ENCODE results near the gene SIRPB2. TPM values are rescaled to one million over a fixed set of nuclear protein-coding genes. Genes with fewer than 3 reads are reported as not detected.
"Not testable (repeated sequence)": the region's sequence is repeated elsewhere in the genome, so short reads cannot be mapped to it uniquely, and the experiment has no call there.

Gene SIRPB2
- total RNA-seq, 1 donor from 2014 or later = 25.5 TPM

DNA sequence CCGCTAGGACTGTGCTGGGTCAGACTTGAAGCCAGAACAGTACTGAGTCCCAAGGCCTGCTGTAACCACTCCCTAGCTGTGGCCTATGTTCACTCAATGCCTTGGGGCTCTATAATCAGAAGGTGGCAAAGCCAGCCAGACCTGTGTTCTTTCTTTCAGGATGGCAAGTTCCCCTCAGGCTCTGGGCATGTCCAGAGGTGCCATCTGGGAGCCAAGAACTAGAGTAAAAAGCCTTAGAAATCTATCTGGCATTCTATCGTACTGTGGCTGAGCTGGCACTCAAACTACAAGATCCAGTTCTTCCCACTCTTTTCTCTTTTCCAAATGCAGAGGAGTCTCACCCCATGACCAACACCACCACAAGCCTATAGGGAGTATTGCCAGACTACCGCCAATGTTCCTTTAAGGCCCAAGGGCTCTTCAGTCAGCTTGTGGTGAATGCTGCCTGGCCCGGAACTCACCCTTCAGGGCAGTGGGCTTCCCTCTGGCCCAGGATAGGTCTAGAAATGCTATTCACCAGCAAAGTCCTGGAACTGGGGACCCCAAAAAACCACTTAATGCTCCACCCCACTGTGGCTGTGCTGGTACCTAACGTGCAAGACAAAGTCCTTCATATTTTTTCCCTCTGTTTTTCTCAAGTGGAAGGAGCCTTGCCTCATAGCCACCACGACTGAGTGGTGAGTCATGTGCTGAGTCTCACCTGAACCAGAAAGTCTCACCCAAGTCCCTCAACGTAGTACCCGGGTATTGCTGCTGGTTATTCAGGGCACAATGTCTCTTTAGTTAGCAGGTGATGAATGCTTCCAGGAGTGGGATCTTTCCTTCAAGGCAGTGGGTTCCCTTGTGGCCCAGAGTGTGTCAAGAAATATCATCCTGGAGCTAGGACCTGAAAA is 8.6 kb upstream of the SIRPB2 start:
- no peak for DNase-seq (ENCODE audit: low spot score)

DNA sequence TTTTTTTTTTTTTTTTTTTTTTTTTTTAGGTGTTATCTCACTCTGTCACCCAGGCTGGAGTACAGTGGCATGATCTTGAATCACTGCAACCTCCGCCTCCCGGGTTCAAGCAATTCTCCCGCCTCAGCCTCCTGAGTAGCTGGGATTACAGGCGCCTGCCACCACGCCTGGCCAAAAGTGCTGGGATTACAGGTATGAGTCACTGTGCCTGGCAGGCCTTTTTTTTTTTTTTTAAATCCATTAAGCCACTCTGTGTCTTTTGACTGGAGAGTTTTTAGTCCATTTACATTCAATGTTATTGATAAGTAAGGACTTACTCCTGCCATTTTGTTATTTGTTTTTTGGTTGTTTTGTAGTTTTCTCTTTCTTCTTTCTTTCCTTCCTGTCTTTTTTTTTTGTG is 6.2 kb upstream of the SIRPB2 start:
- not testable (repeated sequence) for DNase-seq (ENCODE audit: low spot score)

DNA sequence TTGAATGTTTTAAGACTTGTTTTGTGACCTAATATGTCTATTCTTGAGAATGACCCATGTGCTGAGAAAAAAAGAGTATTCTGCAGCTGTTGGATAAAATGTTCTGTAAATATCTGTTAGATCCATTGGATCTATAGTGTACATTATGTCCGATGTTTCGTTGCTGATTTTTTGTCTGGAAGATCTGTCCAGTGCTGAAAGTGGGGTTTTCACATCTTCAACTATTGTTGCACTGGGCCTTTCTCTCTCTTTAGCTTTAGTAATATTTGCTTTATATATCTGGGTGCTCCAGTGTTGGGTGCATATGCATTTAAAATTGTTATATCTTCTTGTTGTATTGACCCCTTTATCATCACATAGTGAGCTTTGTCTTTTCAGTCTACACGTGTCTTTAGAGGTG is 5.7 kb upstream of the SIRPB2 start:
- no peak for DNase-seq (ENCODE audit: low spot score)

DNA sequence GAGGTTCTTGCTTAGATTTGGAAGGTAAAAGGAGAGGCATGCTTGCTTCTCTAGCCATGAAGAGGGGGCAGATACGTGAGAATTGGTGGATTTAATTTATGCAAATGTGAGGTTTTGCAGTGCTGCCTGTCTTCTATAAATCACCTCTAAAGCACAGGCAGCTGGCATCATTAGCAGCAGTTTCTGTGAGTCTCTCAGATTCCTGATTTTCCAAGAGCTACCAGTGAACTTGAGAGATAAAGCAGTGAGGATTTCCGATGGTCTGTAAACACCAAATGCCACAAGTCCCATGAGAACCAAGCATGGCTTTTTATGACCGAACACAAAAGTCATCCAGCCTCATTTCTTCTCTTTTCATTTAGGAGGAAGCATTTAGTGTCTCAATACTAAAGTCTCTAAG is 3.2 kb upstream of the SIRPB2 start:
- DNase-seq (ENCODE audit: low spot score) = no peak

DNA sequence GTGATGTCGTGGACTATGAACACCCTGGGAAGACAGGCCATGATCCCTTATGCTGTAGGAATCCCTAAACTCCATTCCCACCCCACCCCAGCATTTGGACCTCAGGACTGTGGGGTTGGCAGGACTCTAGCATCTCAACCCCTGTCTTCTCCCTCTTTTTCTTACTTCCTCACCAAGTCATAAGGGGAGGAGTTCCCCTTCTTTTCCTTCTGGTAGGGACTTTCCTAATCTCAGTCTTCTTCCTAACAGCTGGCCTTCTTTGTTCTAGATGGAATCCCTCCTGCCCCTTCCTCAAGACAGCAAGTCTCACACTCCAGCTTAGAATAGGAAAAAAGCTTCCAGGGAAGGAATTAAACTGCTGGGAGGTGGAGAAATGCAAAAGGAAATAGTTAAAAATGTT is 2.3 kb upstream of the SIRPB2 start:
- no peak for DNase-seq (ENCODE audit: low spot score)

DNA sequence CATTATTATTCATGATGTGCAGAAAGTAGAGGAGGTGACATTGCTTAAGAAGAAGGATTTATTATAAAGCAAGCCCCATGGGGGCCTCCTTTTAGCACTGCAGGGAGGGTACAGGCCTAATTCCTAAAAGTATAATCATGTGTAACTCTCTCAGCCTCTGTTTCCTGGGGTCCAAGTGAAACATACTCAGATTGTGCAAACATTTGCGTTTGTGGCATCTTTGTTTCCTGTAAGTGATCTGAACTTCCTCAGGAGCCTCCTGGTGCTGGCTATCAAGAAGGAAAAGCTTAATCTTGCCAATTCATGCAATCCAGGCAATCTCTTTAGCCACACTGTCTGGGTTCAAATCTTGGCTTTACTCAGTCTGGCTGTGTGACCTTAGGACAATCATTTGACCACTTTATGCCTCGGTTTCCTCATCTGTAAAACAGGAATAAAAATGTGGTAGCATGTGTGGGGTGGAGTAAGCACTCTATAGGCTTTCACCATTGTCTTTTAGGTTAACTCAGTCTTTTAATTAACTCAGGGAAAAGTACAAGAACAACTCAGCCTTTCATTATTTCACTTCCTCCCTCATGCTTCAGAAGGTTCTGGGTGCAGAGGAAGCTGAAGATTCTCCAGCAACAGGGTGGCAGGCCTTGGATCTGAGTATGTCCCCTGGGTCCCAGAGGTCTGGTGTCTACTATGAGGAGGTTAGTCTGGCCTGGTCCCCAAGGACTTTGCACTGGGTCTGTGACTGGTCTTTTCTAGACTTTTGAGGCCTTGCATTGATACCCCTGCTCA is 831 bp upstream of the SIRPB2 start:
- DNase-seq (ENCODE audit: low spot score) = no peak

DNA sequence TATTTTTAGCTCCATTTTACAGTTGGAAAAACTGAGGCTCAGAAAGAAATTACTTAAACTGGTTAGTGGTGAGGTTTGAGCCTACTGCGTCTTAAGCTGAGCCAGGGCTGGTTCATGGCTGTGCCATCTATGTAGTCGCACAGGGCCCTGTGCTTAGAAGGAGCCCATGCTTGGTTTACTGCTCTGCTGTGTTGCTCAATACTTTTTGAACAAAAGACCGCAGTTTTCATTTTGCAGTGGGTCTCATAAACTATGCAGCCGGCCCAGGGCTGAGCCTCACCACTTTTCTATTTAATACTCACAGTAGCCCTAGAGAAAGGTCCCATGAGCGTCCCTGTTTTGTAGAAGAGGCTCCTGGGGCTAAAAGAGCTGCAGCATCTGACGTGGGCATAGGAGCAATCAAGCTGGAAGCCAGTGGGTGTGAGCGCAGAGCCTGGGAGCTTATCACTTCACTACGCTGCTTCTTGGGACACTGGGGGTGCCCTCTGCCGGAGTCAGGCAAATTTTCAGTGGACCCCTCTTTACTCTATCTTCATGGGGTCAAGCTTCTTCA is 501 bp downstream of the SIRPB2 start:
- DNase-seq (ENCODE audit: low spot score) = no peak

DNA sequence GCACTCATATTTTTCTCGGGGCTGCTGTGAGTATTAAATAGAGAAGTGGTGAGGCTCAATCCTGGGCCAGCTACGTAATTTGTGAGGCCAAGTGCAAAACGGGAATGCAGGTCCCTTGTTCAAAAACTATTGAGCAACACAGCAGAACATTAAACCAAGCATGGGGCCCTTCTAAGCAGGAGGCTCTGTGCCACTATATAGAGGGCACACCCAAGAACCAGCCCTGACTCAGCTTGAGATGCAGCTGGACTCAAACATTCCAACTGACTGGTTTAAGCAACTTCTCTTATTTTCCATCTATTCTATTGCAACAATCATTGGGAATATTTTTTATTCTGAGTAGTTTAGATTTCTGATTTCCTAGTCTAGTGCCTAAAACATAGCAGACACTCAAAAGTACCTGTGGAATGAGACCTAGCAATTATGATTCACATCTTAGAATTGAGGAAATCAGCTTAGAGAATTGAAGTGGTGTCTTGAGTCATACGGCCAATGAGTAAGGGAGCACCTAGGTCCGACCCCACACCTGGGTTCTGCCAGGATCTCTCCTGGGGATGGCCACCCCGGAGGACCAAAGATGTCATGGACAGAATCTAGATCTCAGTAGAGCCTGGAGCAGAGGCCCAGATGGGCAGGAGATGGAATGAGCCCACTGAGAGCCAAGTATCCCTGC is 1.3 kb downstream of the SIRPB2 start:
- DNase-seq (ENCODE audit: low spot score) = no peak

DNA sequence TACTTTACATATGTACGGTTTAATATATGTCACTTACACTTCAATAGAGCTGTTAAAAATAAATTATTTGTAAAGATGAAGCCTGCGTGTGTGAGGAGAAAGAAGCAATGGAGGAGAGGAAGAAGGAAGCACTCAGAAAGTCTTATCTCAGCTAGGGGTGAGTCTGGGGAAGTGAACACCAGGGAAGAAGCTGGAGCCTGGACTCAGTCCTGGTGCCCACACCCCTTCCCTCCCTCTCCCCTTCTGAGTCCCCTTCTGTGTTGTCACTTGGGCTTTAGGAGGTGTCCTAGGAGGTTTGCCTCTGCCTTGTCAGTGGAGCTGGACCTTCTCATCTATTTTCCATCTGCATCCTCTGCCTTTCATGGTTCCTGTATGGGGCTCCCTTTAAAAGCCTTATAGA is 1.9 kb downstream of the SIRPB2 start:
- DNase-seq (ENCODE audit: low spot score) = no peak

DNA sequence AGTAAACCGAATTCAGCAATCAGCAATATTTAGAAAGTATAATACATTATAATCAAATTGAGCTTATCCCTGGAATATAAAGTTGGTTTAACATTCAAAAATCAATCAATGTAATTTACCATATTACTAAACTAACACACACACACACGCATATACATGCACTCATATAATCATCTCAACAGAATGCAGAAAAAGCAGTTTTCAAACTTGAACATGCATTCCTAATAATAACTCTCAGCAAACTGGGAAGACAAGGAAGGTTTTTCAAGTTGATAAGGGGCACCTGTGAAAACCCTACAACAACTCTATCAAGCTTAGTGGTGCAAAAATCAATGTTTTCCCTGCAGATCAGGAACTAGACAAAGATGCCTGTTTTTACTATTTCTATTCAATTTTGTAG is 4.7 kb downstream of the SIRPB2 start:
- no peak for DNase-seq (ENCODE audit: low spot score)

DNA sequence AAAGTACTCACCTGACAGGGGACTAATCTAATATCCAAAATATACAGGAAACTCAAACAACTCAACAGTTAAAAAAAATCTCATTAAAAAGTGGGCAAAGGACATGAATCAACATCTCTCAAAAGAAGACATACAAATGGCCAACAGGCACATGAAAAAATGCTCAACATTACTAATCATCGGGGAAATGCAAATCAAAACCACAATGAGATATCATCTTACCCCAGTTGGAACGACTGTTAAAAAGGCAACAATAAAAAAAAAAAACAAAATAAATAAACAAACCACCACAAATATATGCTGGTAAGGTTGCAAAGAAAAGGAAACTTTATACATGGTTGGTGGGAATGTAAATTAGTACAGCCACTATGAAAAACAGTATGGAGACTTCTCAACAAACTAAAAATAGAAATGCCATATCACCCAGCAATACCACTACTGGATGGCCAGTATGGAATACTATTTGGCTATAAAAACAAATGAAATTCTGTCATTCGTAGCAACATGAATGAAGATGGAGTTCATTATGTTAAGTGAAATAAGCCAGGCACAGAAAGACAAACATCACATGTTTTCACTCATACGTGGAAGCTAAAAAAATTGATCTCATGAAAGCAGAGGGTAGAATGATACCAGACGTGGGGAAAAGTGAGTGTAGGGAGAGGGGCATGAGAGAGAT is 6.6 kb downstream of the SIRPB2 start:
- DNase-seq (ENCODE audit: low spot score) = no peak

DNA sequence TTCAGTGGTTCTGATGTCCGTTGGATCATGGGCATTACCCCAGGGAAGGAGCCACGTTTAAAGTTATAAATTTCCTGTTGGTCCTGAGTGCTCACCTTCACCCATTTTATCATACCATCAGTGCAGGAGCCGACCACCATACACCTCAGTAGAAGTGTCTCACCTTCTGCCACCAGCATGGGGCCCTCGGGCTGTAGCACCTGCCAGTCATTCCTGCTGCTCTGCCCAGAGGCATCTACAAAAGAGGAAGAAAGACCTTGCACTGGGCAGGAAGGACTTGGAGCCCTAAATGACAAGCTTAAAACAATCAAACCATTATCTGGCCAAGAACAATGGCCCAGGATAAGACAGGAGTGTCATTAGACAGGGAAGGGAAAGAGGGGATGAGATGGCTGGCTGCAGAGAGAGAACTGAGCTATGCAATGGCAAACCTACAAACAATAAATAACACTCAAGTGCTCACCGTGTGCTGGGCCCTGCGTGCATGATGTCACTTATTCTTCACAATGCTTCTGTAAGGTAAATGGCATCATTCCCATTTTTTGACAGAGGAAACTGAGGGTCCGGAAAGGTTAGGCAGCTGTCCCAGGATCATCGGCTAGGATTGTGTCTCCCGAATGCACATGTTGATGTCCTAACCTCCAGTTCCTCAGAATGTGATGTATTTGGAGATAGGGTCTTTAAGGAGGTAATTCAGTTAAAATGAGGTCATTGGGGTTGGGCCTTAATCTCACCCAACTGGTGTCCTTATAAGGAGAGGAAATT is 11.2 kb downstream of the SIRPB2 start:
- no peak for DNase-seq (ENCODE audit: low spot score)

DNA sequence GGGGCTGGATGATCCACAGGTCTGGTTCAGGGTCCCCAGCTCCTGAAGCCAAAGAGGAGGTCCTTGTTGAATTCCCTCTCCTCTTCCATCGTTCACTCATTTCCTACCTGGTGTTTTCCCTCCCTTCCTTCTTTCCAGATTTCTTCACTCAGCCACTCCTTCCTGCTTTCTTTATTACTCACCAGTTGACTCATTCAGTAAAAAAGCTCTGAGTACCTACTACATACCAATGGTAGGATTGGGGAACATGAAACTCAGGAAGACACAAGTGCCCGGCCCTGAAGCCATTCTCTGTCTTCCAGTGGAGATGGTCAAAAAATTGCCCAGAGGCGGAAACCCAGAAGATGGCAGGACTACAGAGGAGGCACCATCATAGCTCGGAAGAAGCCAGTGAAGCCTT is 12.7 kb downstream of the SIRPB2 start:
- DNase-seq (ENCODE audit: low spot score) = no peak

DNA sequence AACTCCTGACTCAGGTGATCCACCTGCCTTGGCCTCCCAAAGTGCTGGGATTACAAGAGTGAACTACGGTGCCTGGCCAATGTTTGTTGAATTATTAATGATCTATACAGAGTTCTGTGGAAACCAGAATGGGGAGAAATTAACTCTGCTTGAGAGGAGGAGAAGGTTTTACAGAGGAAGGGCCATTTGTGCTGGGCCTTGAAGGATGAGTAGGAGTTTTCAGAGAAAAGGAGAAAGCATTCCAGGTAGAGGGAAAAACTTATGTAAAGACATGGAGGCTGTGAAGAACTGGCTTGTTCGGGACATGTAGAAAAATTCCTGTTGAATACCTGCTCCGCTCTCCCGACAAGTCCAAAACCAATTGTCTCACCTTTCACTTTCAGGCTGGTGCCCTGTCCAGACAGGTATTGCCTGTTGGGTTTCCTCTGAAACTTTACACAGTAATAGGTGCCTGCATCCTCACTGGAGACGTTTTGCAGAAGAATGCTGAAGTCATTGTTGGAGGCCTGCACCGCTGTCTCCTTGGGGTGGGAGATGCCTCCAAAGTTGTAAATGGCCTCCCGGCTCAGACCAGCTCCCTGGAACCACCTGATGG is 13.2 kb downstream of the SIRPB2 start:
- DNase-seq (ENCODE audit: low spot score) = no peak

DNA sequence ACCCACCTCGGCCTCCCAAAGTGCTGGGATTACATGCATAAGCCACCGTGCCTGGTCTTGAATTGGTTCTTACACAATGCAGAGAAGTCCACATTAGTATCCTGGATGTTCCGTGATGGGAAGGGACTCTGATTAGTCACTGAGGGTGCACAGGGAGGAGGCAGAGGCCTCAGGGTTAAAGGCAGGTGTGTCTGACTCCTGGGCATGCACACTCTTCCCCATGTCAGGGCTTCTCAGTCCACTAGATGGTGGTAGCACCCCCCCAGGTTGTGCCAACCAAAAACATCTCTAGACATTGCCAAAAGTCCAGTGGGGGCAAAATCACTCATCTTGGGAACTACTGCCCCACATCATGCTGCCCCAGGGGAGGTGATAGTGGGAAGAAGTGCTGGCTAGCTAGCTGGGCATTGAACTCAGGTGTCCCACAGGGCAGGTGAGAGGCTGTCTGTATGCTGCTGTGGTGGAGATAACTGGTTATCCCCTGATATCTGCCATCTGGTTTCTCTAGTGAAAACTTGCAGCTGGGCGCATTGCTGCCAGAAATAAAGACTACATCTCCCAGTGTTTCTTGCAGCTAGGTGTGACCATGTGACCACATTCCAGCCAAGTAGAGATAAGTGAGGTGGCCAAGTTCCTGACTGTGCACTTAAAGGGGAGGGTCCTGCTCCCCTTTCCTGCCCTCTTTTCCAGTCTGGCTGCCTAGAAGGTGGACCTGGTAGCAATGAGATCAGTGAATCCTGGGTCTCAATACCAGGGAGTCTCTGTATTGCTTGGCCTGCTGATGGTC is 16.2 kb downstream of the SIRPB2 start:
- DNase-seq (ENCODE audit: low spot score) = no peak

DNA sequence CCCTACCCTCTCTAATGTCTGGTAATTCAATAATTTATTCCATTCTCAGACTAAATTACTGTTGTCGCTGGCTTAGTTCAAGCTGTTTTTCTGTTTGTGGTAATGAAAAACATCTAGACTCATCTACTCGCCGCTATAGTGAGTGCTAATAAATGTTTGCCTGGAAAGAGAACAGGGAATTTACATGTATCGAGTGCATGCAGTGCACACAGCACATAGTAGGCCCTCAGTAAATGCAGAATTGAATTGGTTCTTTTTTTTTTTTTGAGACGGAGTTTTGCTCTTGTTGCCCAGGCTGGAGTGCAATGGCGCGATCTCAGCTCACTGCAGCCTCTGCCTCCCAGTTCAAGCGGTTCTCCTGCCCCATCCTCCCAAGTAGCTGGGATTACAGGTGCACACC is 16.9 kb downstream of the SIRPB2 start:
- DNase-seq (ENCODE audit: low spot score) = no peak

DNA sequence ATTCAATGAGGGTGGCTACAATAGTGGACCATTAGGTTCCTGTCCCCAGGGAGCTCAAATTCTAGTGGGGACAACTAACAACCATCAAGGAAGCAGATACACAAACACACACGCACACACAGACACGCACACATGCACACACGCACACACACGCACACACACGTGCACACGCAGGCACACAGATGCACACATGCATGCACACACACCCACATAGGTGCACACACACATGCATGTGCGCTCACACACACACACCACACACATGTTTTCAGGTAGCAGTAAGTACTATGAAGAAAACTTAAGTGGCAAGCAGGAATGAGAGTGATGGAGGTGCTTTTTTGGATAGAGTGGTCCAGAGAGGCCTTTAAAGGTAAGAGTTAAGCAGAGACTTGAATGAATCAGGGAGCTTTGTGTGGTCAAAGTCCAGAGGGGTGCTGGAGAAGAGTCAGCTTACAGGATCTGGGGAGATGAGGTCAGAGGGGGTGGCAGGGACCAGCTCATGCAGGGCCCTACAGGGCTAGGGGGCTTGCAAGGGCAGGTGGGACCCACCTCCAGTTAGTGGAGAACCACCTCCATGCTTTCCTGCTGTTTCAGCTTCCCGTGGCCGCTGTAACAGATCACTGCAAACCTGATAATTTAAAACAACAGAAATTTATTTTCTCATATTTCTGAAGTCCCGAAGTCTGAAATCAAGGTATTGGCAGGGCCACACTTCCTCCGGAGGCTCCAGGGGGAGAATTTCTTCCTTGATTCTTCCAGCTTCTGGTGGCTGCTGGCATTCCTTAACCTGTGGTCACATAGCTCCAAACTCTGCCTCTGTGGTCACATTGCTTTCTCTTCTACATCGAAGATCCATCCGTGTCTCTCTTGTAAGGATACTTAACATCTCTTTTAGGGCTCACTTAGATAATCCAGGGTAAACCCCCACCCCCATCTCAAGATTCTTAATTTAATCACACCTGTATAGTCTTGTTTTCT is 17.7 kb downstream of the SIRPB2 start:
- DNase-seq (ENCODE audit: low spot score) = no peak

All from mesenteric fat pad (tissue), 1 donor.